ENCODE measurements around the gene TULP4. TPM values are rescaled to one million over a fixed set of nuclear protein-coding genes. Genes with fewer than 3 reads are reported as not detected.
"Not testable (repeated sequence)": the region's sequence is repeated elsewhere in the genome, so short reads cannot be mapped to it uniquely, and the experiment has no call there.

TULP4 gene
- total and polyA plus RNA-seq, 2 experiments from 2014 or later, result 20.0 to 118 TPM

GRCh38 chr6:158524311-158524710 is 212.0 kb downstream of the TULP4 start:
- H3K4me3 ChIP-seq, result no peak overlapping the region
- no peak for TF ChIP-seq CTCF (IDR thresholded peaks at IDR 0.05; ENCODE audit: low read depth, low read length)
- H3K36me3 ChIP-seq, result no peaks in the 10 kb centered on the region
- H3K27ac ChIP-seq, result no peak overlapping the region
- DNase-seq (ENCODE audit: low read depth in 1 of 2, low spot score in 1 of 2), result no peak
- no peaks in the 10 kb centered on the region for H3K27me3 ChIP-seq
- no peaks in the 10 kb centered on the region for H3K9me3 ChIP-seq (ENCODE audit: low read depth)
- H3K4me1 ChIP-seq (ENCODE audit: low read depth), result peaks cover 3% of the 10 kb centered on the region

GRCh38 chr6:158527858-158528257 is 215.6 kb downstream of the TULP4 start:
- H3K9me3 ChIP-seq (ENCODE audit: low read depth); H3K4me3 ChIP-seq; H3K36me3 ChIP-seq; DNase-seq (ENCODE audit: low read depth in 1 of 2, low spot score in 1 of 2); H3K4me1 ChIP-seq (ENCODE audit: low read depth); H3K27me3 ChIP-seq; H3K27ac ChIP-seq: not testable (repeated sequence)

GRCh38 chr6:158528826-158529225 is 216.6 kb downstream of the TULP4 start:
- Histone ChIP-seq H3K27me3 (no peaks in the 10 kb centered on the region), H3K4me1 (ENCODE audit: low read depth) (no peaks in the 10 kb centered on the region), H3K4me3 (no peak overlapping the region), H3K9me3 (ENCODE audit: low read depth) (no peaks in the 10 kb centered on the region), H3K36me3 (no peaks in the 10 kb centered on the region), H3K27ac (no peak overlapping the region)
- no peak for TF ChIP-seq CTCF (IDR thresholded peaks at IDR 0.05; ENCODE audit: low read depth, low read length)
- DNase-seq (ENCODE audit: low read depth in 1 of 2, low spot score in 1 of 2), result no peak

GRCh38 chr6:158529629-158530028 is 217.4 kb downstream of the TULP4 start:
- Histone ChIP-seq H3K27ac (no peak overlapping the region), H3K36me3 (no peaks in the 10 kb centered on the region), H3K4me3 (no peak overlapping the region), H3K9me3 (ENCODE audit: low read depth) (no peaks in the 10 kb centered on the region), H3K27me3 (no peaks in the 10 kb centered on the region), H3K4me1 (ENCODE audit: low read depth) (no peaks in the 10 kb centered on the region)
- DNase-seq (ENCODE audit: low read depth in 1 of 2, low spot score in 1 of 2), result no peak
- TF ChIP-seq CTCF (IDR thresholded peaks at IDR 0.05; ENCODE audit: low read depth, low read length), result no peak

- no peak for DNase-seq (ENCODE audit: low read depth in 1 of 2, low spot score in 1 of 2)
These were observed 219.3 kb downstream of the TULP4 start for GRCh38 chr6:158531566-158531965.

GRCh38 chr6:158531970-158532369 is 219.7 kb downstream of the TULP4 start:
- Histone ChIP-seq H3K27ac (no peak overlapping the region), H3K36me3 (no peaks in the 10 kb centered on the region), H3K4me3 (no peak overlapping the region), H3K9me3 (ENCODE audit: low read depth) (no peaks in the 10 kb centered on the region), H3K27me3 (no peaks in the 10 kb centered on the region), H3K4me1 (ENCODE audit: low read depth) (no peaks in the 10 kb centered on the region)
- no peak for DNase-seq (ENCODE audit: low read depth in 1 of 2, low spot score in 1 of 2)
- no peak for TF ChIP-seq CTCF (IDR thresholded peaks at IDR 0.05; ENCODE audit: low read depth, low read length)

More at GRCh38 chr6:158531566-158531965, 219.3 kb downstream of the TULP4 start:
- no peak for TF ChIP-seq CTCF (IDR thresholded peaks at IDR 0.05; ENCODE audit: low read depth, low read length)
- no peaks in the 10 kb centered on the region for H3K36me3 ChIP-seq
- no peaks in the 10 kb centered on the region for H3K4me1 ChIP-seq (ENCODE audit: low read depth)
- H3K27me3 ChIP-seq, result no peaks in the 10 kb centered on the region
- no peaks in the 10 kb centered on the region for H3K9me3 ChIP-seq (ENCODE audit: low read depth)
- H3K4me3 ChIP-seq, result no peak overlapping the region
- no peak overlapping the region for H3K27ac ChIP-seq

All from cardiac muscle cell (in vitro differentiated cells and primary cell).